BLaER1 (cell line): Measurements from ENCODE around the gene ATP6V0C.

ENCODE experiments used
- H3K27ac ChIP-seq: shearing (Covaris generic); formaldehyde crosslinking; 2 replicates; pipeline ENCODE4 v1.8.1; 2022
- H3K27me3 ChIP-seq: shearing (Covaris generic); formaldehyde crosslinking; 2 replicates; pipeline ENCODE4 v1.8.1; 2022
- H3K36me3 ChIP-seq: shearing (Covaris generic); formaldehyde crosslinking; 2 replicates; pipeline ENCODE4 v1.8.1; 2022
- H3K4me1 ChIP-seq: shearing (Covaris generic); formaldehyde crosslinking; 2 replicates; pipeline ENCODE4 v1.8.1; 2022
- H3K4me2 ChIP-seq: shearing (Covaris generic); formaldehyde crosslinking; 2 replicates; pipeline ENCODE4 v1.8.1; 2022
- H3K4me3 ChIP-seq: shearing (Covaris generic); formaldehyde crosslinking; 2 replicates; pipeline ENCODE4 v1.8.1; 2022
- H3K9ac ChIP-seq: shearing (Covaris generic); formaldehyde crosslinking; 2 replicates; pipeline ENCODE4 v1.8.1; 2022
- H3K9me3 ChIP-seq: shearing (Covaris generic); formaldehyde crosslinking; 2 replicates; pipeline ENCODE4 v1.8.1; 2022
- H4K20me1 ChIP-seq: shearing (Covaris generic); formaldehyde crosslinking; 2 replicates; pipeline ENCODE4 v1.8.1; 2022
- Cebpa-rat ChIP-seq: shearing (Covaris generic); IDR thresholded peaks from 2 replicates; pipeline ENCODE4 v1.8.1; 2022

ATP6V0C gene

GRCh38 chr16:2469399-2470233 lies 44.1 kb upstream of the ATP6V0C start:
- Histone ChIP-seq H3K4me1 (peaks cover 79% of the 10 kb centered on the region), H3K4me2 (peak overlapping the region; percentile 99), H3K9me3 (no peaks in the 10 kb centered on the region), H3K9ac (peak overlapping the region; percentile 82), H3K27ac (peak overlapping the region; percentile 94), H3K27me3 (no peaks in the 10 kb centered on the region), H4K20me1 (peaks cover 19% of the 10 kb centered on the region), H3K4me3 (peak overlapping the region; percentile 98), H3K36me3 (no peaks in the 10 kb centered on the region)
- TF ChIP-seq Cebpa-rat, result no peak

- H4K20me1 ChIP-seq, result peaks cover 19% of the 10 kb centered on the region
- no peaks in the 10 kb centered on the region for H3K27me3 ChIP-seq
- no peaks in the 10 kb centered on the region for H3K9me3 ChIP-seq
- TF ChIP-seq Cebpa-rat, result no peak
- peak overlapping the region; percentile 82 for H3K9ac ChIP-seq
- peaks cover 76% of the 10 kb centered on the region for H3K4me1 ChIP-seq
- peak overlapping the region; percentile 99 for H3K4me2 ChIP-seq
- peak overlapping the region; percentile 98 for H3K4me3 ChIP-seq
- peak overlapping the region; percentile 94 for H3K27ac ChIP-seq
- no peaks in the 10 kb centered on the region for H3K36me3 ChIP-seq
Observed at GRCh38 chr16:2470234-2470601, 43.5 kb upstream of the ATP6V0C start.

GRCh38 chr16:2470603-2471015 lies 43.1 kb upstream of the ATP6V0C start:
- Histone ChIP-seq H4K20me1 (peaks cover 23% of the 10 kb centered on the region), H3K9ac (peak overlapping the region; percentile 82), H3K4me1 (peaks cover 76% of the 10 kb centered on the region), H3K36me3 (no peaks in the 10 kb centered on the region), H3K27ac (peak overlapping the region; percentile 94), H3K27me3 (no peaks in the 10 kb centered on the region), H3K4me2 (peak overlapping the region; percentile 99), H3K9me3 (no peaks in the 10 kb centered on the region), H3K4me3 (peak overlapping the region; percentile 98)
- no peak for TF ChIP-seq Cebpa-rat

GRCh38 chr16:2471016-2471652 lies 42.6 kb upstream of the ATP6V0C start, which contains the start of gene NTN3:
NTN3 (plus strand) TSS chr16:2471297; CDS start chr16:2471702, 405 bp downstream.
- Histone ChIP-seq H3K27me3 (no peaks in the 10 kb centered on the region), H3K4me3 (peak within 1 kb of the TSS; percentile 98), H3K36me3 (no peaks in the 10 kb centered on the region), H3K9ac (peak within 1 kb of the TSS; percentile 82), H3K9me3 (no peaks in the 10 kb centered on the region), H3K4me2 (peak within 1 kb of the TSS; percentile 99), H3K27ac (peak within 1 kb of the TSS; percentile 94), H4K20me1 (peaks cover 29% of the 10 kb centered on the region), H3K4me1 (peaks cover 76% of the 10 kb centered on the region)
- no peak for TF ChIP-seq Cebpa-rat

DNA sequence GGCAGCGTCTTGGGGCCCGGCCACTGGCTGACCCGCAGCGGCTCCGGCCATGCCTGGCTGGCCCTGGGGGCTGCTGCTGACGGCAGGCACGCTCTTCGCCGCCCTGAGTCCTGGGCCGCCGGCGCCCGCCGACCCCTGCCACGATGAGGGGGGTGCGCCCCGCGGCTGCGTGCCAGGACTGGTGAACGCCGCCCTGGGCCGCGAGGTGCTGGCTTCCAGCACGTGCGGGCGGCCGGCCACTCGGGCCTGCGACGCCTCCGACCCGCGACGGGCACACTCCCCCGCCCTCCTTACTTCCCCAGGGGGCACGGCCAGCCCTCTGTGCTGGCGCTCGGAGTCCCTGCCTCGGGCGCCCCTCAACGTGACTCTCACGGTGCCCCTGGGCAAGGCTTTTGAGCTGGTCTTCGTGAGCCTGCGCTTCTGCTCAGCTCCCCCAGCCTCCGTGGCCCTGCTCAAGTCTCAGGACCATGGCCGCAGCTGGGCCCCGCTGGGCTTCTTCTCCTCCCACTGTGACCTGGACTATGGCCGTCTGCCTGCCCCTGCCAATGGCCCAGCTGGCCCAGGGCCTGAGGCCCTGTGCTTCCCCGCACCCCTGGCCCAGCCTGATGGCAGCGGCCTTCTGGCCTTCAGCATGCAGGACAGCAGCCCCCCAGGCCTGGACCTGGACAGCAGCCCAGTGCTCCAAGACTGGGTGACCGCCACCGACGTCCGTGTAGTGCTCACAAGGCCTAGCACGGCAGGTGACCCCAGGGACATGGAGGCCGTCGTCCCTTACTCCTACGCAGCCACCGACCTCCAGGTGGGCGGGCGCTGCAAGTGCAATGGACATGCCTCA lies 41.9 kb upstream of the ATP6V0C start:
- Histone ChIP-seq H3K36me3 (no peaks in the 10 kb centered on the region), H3K27ac (peak overlapping the region; percentile 94), H4K20me1 (peaks cover 32% of the 10 kb centered on the region), H3K9me3 (no peaks in the 10 kb centered on the region), H3K4me3 (peak overlapping the region; percentile 98), H3K4me2 (peak overlapping the region; percentile 99), H3K27me3 (no peaks in the 10 kb centered on the region), H3K4me1 (peaks cover 76% of the 10 kb centered on the region), H3K9ac (peak overlapping the region; percentile 82)
- TF ChIP-seq Cebpa-rat, result no peak

GRCh38 chr16:2472488-2472864 lies 41.3 kb upstream of the ATP6V0C start:
- Histone ChIP-seq H3K9me3 (no peaks in the 10 kb centered on the region), H3K27ac (peak overlapping the region; percentile 94; the same call in 1 of the 2 replicates), H3K4me2 (peak overlapping the region; percentile 99), H4K20me1 (peaks cover 35% of the 10 kb centered on the region), H3K9ac (peak overlapping the region; percentile 98; the same call in 1 of the 2 replicates), H3K4me3 (peak overlapping the region; percentile 98; the same call in 1 of the 2 replicates), H3K4me1 (peaks cover 76% of the 10 kb centered on the region), H3K36me3 (no peaks in the 10 kb centered on the region; the same call in 1 of the 2 replicates), H3K27me3 (no peaks in the 10 kb centered on the region)
- TF ChIP-seq Cebpa-rat, result no peak

- Histone ChIP-seq H3K9ac (peak overlapping the region; percentile 98), H3K36me3 (peaks cover 4% of the 10 kb centered on the region; the same call in 1 of the 2 replicates), H3K4me1 (peaks cover 76% of the 10 kb centered on the region), H3K27ac (peak overlapping the region; percentile 99), H3K4me3 (peak overlapping the region; percentile 98), H4K20me1 (peaks cover 40% of the 10 kb centered on the region), H3K4me2 (peak overlapping the region; percentile 99), H3K9me3 (no peaks in the 10 kb centered on the region), H3K27me3 (no peaks in the 10 kb centered on the region)
- TF ChIP-seq Cebpa-rat, result no peak
Observed at GRCh38 chr16:2472885-2473445, 40.8 kb upstream of the ATP6V0C start.

DNA sequence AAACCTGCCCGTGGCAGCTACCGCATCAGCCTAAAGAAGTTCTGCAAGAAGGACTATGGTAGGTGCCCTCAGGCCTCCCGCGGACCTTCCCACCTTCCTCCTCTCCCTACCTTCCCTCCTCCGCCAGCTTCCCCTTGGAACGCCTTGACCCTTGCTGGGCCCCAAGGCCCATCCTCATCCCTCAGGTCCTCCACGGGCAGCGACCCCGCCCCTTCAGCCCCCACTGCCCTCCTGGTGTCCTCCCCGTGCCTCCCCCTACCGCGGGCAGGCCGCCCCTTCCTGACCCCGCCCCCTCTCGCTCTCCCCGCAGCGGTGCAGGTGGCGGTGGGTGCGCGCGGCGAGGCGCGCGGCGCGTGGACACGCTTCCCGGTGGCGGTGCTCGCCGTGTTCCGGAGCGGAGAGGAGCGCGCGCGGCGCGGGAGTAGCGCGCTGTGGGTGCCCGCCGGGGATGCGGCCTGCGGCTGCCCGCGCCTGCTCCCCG lies 40.3 kb upstream of the ATP6V0C start:
- peak overlapping the region; percentile 98 for H3K9ac ChIP-seq
- H3K27ac ChIP-seq, result peak overlapping the region; percentile 99
- H3K4me1 ChIP-seq, result peaks cover 75% of the 10 kb centered on the region

More for the DNA sequence above, 40.3 kb upstream of the ATP6V0C start:
- Histone ChIP-seq H3K4me3 (peak overlapping the region; percentile 98), H3K36me3 (peaks cover 9% of the 10 kb centered on the region), H3K4me2 (peak overlapping the region; percentile 99), H4K20me1 (peaks cover 45% of the 10 kb centered on the region), H3K27me3 (no peaks in the 10 kb centered on the region), H3K9me3 (no peaks in the 10 kb centered on the region)
- TF ChIP-seq Cebpa-rat, result no peak
